ENCODE measurements around the gene CRYGN.

Gene CRYGN

DNA sequence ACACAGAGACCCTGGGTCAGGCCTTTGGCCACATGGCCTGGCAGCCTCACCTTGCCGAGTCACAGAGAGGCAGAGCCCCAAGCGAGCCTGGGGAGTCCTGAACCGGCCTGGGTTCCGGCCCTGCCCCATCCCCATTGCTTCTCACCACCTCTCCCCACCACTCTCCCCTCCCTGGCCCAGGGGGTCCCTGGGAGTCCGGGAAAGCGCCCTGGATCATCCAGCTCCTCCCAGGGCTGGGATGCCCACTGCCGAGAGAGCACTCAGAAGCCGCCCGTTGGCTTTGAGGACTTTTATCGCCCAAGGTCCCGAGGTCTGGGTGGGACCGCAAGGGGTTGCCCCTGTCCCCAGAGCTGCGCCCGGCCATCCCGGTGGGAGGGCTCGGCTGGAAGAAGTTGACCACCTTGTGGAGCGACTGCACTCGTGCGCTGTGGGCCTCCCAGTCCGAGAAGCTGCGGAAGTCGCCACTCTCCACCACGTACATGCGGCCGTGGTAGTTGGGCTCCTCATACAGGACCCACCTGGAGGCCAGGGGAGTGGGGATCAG lies 8.1 kb downstream of the CRYGN start:
- no peak for DNase-seq (ENCODE audit: low read depth)
- H3K4me3 ChIP-seq (ENCODE audit: low read depth, low read length): no peak overlapping the region
- TF ChIP-seq MAX (IDR thresholded peaks at IDR 0.05; ENCODE audit: low read depth, low read length) (no peak), POLR2A (IDR thresholded peaks at IDR 0.05; ENCODE audit: extremely low read depth, insufficient read length) (no peak), MYC (IDR thresholded peaks at IDR 0.05; ENCODE audit: low read depth, low read length) (no peak)
- TF ChIP-seq, protein P1, sequence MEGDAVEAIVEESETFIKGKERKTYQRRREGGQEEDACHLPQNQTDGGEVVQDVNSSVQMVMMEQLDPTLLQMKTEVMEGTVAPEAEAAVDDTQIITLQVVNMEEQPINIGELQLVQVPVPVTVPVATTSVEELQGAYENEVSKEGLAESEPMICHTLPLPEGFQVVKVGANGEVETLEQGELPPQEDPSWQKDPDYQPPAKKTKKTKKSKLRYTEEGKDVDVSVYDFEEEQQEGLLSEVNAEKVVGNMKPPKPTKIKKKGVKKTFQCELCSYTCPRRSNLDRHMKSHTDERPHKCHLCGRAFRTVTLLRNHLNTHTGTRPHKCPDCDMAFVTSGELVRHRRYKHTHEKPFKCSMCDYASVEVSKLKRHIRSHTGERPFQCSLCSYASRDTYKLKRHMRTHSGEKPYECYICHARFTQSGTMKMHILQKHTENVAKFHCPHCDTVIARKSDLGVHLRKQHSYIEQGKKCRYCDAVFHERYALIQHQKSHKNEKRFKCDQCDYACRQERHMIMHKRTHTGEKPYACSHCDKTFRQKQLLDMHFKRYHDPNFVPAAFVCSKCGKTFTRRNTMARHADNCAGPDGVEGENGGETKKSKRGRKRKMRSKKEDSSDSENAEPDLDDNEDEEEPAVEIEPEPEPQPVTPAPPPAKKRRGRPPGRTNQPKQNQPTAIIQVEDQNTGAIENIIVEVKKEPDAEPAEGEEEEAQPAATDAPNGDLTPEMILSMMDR (IDR thresholded peaks at IDR 0.05; ENCODE audit: low read depth, low read length): no peak

GRCh38 chr7:151431281-151431767 lies 8.6 kb downstream of the CRYGN start:
- no peak for TF ChIP-seq MAX (IDR thresholded peaks at IDR 0.05; ENCODE audit: low read depth, low read length)
- no peak for TF ChIP-seq MYC (IDR thresholded peaks at IDR 0.05; ENCODE audit: low read depth, low read length)
- TF ChIP-seq, protein P1 (IDR thresholded peaks at IDR 0.05; ENCODE audit: low read depth, low read length): no peak
- no peak for TF ChIP-seq POLR2A (IDR thresholded peaks at IDR 0.05; ENCODE audit: extremely low read depth, insufficient read length)
- no peak for DNase-seq (ENCODE audit: low read depth)
- H3K4me3 ChIP-seq (ENCODE audit: low read depth, low read length): no peak overlapping the region

GRCh38 chr7:151430391-151431205 lies 9.3 kb downstream of the CRYGN start:
- no peak for DNase-seq (ENCODE audit: low read depth)
- TF ChIP-seq MYC (IDR thresholded peaks at IDR 0.05; ENCODE audit: low read depth, low read length): no peak
- no peak for TF ChIP-seq POLR2A (IDR thresholded peaks at IDR 0.05; ENCODE audit: extremely low read depth, insufficient read length)
- TF ChIP-seq, protein P1 (IDR thresholded peaks at IDR 0.05; ENCODE audit: low read depth, low read length): no peak
- TF ChIP-seq MAX (IDR thresholded peaks at IDR 0.05; ENCODE audit: low read depth, low read length): no peak
- H3K4me3 ChIP-seq (ENCODE audit: low read depth, low read length): no peak overlapping the region

DNA sequence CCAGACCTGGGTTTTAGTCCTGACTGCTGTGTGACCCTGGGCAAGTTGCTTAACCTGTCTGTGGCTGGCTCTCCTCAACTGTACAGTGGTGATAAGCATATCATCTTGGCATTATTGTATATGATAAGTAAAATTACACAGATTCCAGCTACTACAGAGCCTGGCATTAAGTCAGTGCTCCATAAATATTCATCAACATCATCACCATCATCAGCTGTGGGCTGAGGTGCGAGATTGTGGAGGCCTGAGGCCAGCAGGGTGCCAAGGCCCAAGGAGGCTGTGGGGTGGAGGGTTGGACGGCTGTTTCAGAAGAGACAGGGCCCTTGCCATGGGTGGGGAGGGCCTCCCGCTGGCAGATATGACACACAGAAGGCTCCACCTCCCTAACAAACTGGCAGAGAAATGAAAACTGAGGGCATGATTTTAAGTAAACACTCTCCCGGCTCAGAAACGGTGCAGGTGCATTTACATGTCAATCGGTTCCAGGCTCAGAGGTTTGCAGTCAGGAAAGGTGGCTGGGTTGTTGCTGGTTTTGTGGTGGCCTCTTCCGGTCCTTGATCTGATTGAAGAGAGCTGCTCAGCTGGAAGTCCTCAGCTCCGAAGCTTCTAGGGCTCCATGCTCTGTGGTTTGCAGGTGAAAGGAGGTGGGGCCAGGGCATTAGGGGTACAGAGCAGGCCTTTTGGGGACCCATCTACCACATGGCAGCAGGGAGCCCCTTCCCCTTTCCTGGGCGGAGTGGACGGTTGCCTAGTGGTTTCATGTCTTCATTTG lies 10.2 kb downstream of the CRYGN start:
- H3K4me3 ChIP-seq (ENCODE audit: low read depth, low read length): no peak overlapping the region
- no peak for TF ChIP-seq POLR2A (IDR thresholded peaks at IDR 0.05; ENCODE audit: extremely low read depth, insufficient read length)
- peak; percentile 49 for DNase-seq (ENCODE audit: low read depth)

DNA sequence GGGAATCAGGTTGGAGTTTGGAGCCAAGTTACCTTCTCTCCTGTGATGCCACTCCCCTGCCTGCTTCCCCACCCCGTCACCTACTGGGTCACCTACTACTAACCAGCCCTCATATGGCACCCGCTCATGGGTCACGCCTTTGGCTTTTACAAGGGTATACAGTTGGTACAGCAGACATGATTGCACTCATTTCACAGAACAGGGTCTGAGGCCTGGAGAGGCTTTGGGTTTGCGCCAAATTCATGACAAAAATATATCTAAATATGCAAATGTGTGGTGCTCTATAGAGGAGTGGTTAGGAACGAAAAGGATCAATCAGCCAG lies 10.7 kb downstream of the CRYGN start:
- no peak for DNase-seq (ENCODE audit: low read depth)
- TF ChIP-seq POLR2A (IDR thresholded peaks at IDR 0.05; ENCODE audit: extremely low read depth, insufficient read length) (no peak), MYC (IDR thresholded peaks at IDR 0.05; ENCODE audit: low read depth, low read length) (no peak), MAX (IDR thresholded peaks at IDR 0.05; ENCODE audit: low read depth, low read length) (no peak)
- TF ChIP-seq, protein P1 (IDR thresholded peaks at IDR 0.05; ENCODE audit: low read depth, low read length): no peak
- H3K4me3 ChIP-seq (ENCODE audit: low read depth, low read length): no peak overlapping the region
